NOMO-1 treated with DMSO at 0.1 percent for 48 hours (cell line): ENCODE results near the gene TMEM132D.

ENCODE experiments used
- DNase-seq: peaks from one replicate; lab custom pipeline; 2025; ENCODE audit not compliant: unreplicated experiment; lab: John Stamatoyannopoulos, UW

The TMEM132D gene

DNA sequence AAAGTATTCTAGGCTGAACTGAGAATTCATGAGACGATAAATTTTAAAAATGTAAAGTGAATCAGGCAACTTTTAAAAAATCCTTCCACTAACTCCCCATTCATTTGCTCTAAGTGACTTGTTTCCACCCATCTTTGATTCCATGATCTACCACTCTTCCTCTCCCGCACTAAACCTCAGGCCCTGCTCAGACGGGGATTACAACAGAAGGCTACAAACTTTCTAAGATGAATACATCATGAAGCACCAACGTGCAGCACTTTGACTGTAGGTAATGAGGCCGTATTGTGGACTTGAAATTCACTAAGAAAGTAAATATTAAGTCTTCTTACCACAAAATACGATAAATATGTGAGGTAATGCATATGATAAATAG lies 30.0 kb downstream of the TMEM132D start:
- no peak for DNase-seq

DNA sequence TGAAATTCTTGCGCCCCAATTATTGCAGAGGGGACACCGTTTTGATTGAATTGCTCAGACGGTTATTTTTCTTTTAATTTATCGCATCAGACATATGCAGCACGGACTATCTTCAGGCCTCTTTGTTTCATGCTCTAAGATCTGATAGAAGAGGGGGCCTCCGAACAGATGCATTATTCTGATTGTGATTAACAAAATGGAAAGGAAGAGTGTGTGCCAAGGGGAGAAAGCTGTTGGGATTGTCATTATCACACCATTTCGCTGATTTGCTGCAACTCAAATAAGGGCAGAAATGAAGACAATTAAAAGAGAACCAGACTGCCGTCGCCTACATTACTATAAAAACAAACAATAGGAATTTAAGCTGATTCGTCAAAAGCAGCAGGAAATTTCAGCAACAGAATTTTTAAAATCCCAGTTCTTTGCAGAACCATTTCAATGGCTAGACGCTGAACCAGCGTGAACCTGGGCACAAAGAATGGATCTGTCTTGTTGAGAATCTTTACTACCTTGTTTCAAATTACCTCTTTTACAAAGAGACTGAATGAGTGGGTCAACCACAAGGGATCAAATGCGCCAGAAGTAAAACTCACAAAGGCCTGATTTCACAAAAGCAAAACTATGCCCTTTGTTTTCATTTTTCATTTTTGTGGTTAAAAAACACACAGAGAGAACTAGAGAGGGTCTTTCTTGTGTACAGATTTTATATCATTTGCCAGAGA lies 30.6 kb downstream of the TMEM132D start:
- no peak for DNase-seq

DNA sequence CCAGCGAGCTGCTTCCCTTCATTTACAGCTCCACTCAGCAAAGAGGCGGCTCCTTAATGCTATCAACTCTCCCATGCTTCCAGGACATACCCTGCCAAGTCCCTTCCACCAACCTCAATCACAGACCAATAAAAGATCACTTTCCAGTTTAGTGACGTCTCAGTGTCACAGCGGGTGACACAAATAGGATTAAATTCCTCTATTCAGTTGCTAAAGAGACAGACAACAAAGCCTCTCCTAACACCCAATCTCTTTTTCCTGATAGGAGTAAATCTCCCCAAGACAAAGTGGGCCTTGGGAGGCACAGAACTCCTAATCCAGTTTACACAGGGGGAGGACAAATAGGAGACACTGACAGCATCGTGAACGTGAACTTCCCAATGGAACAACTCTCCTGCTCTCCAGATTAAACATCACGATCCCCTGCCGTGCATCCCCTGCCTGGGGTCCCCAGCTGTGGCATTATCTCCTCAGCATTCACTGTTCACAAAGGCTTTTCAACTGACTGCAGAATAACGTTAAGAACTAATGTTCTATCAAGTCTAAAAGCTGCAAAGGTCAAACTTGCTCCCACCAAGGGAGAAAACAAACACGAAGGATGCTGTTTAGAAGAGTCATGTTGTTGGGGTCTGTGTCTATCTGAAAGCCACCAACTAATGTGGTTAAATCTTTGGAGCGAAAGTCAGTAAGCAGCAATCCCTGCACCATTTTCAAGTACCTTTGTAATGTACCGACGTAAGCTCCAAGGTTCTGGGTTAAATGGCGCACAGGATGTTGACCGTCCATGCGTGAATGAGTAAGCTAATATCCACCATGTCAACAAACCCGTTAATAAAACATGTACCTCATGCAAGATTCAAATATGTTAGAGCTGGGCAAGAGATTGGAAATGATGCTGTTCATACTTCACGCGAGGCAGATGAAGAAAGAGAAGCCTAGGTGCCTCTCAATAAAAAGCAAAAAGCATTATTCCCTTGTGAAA lies 31.5 kb downstream of the TMEM132D start:
- no peak for DNase-seq

DNA sequence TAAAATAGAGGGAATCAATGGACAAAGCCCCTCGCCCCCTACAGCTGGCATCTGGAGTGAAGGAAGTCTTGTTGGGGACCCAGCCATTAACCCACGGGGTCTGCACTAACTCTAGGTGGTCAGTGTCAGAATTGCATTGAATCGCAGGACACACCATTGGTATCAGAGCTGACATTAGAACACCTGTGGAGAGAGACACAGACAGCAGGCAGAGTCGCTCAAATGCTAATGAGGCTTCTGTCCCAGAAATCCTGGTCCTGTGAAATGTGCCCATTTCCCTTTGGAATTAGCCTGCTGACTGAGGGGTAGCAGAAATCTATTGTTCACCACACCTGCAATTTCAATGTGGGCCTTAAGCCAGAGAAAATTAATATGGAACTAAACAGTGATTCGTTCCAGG lies 33.0 kb downstream of the TMEM132D start:
- DNase-seq, result no peak

DNA sequence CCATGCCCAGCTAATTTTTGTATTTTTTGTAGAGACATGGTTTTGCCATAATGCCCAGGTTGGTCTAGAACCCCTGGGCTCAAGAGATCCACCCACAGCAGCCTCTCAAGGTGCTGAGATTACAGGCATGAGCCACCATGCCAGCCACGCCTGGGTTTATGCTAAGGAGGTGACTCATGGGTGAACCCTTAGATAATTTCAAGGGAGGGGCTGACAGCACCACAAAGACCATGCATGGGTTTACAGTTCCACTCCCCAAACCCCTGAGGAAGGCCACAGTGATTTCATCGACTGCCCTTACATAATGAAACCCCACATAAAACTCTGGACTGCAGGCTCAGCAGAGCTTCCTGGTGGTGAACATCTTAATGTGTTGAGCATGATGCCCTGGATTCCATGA lies 33.7 kb downstream of the TMEM132D start:
- DNase-seq, result no peak

DNA sequence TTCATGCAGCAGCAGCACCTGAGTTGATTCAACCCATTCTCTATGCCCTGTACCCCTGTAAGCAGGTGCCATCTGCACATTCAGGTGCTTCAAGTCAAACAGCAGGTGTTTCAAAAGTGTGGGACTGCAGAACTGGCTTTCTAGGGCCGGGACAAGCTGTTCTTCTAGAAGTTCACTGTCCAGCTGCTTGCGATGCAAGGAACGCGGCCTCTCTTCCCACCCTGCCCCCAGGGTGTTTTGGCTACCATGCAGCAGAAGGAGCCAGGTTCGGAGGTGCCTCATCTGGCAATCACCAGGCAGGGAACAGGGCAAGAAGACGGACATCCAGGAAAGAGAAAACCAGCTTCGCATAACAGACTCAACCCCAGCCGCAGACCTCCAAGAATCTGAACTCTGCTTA lies 35.2 kb downstream of the TMEM132D start:
- DNase-seq, result no peak

DNA sequence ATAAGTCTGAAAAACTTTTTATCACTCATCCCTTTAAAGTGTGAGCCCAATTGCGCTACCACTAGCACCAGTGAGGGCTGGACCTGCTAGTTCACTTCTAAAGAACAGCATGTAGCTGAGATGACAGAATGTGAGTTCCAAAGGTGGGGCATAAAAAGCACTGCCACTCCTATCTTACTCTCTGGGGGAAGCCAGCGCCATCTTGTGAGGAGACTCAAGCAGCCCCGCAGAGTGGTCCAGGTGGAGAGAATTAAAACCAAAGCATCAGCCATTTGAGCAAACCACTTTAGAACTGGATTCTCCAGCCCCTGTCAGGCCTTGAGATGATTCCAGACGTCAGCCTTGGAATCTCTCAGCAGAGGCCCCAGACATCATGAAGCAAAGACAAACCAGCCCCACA lies 39.9 kb downstream of the TMEM132D start:
- no peak for DNase-seq

DNA sequence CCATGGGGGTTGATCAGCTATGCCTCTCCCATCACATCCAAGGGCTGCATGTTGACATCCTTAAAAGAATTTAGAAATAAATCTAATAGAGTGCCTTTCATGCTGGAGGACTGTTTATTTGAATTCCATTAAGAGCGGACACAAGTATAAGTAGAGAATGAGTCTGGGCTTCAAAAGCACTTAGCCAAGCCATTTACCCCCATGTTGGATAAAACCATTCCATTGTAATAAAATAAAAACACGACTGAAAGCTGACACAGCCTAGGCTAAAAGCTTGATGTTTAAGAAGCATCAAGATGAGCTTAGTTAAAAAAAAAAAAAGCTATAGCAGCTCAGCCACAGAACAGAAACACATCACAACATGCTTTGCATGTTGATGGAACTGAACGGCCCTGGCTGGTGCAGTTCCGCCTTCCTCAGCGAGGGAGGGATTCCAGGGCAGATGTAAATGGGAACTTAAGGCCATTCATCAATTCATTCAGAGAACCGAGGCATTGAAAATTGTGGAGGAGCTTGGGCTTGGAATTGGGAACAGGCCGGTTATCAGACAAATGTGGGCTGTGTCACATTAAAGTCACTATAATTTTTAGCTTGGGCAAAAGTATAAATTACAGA lies 41.2 kb downstream of the TMEM132D start:
- no peak for DNase-seq

DNA sequence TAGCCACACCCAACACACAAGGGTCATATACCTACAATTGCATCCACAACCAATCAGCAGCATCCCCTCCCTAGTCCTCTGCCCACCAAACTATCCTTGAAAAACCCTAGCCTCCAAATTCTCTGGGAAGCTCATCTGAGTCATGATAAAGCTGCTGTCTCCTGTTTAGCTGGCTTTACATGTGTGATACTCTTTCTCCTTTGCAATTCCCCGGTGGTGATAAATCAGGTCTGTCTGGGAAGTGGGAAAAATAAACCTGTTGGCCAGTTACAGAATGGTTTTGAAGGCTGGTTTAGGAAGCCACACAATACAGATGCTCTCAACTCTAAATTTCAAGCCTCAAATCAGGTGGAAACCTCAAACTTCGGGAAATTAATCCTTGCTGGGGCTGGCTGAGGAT lies 41.9 kb downstream of the TMEM132D start:
- no peak for DNase-seq

DNA sequence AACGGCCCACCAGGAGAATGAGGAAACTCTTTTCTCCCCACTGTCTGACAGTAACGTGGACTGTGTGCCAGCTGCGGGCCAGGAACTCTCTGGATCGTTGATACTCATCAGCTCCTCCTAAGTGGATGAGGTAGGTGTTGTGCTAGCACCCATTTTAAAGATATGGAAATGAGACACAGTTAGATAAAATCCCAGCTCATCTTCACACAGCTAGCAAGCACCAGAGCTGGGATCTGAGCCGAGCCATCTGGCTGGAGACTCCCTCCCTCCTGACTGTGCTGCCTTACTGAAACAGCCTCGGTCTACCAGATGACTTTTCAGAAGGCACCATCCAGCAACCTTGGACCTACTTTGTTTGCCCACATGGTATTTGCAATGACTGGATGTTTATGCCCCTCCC lies 49.2 kb downstream of the TMEM132D start:
- no peak for DNase-seq

DNA sequence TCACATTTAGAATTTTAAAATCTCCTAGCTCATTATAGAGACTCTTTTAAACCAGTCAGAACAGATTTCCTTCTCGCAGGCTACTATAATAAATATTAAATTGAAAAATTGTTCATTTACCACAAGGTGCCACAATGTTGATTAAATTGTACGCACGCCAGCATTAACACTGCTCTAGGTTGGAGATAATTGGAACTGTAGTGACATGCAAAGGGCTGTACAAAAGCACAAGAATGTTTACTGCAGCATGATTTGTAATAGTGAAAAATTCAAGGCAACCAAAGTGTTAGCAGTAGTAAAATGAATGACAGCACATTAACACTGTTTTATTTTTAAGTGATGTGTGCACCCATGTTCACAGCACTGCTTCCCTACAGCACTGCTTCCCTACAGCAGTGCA lies 52.5 kb downstream of the TMEM132D start:
- DNase-seq, result no peak

DNA sequence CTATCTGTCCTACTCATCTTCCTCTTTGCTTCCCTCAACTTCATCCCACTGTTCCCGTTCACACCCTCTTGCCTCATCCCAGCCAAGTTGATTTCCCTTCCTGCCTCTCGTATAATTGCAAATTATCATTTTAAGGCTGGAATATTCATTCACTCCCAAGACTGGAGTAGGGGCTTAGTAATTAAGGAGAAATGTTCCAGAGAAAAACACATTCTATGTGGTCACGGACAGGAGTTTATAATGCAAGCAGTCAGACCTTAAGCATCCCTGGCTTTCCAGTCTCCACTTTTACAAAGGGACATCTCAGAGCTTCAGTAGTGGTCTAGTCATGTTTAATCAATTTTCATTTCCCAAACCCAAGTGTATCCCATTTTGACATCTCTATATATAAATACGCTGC lies 54.9 kb downstream of the TMEM132D start:
- no peak for DNase-seq

DNA sequence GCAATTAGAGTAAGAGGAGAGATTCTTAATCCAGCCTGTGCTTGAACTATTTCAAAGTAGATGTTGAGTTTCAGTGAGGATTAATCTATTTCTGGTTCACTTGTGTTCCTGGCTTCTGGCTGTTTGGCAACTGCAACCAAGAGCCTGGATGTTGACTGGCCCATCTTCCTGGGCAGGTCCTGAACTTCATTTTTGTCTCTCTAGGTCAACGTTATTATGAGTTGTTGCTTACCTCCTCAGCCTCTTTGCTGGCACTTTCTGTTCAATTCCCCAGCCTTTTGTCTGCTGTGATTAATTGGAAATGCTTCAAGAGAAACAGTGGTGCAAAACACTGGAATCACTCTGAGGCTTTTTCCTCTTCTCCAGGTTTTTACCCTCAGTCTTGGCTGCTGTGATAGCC lies 56.8 kb downstream of the TMEM132D start:
- DNase-seq, result no peak

DNA sequence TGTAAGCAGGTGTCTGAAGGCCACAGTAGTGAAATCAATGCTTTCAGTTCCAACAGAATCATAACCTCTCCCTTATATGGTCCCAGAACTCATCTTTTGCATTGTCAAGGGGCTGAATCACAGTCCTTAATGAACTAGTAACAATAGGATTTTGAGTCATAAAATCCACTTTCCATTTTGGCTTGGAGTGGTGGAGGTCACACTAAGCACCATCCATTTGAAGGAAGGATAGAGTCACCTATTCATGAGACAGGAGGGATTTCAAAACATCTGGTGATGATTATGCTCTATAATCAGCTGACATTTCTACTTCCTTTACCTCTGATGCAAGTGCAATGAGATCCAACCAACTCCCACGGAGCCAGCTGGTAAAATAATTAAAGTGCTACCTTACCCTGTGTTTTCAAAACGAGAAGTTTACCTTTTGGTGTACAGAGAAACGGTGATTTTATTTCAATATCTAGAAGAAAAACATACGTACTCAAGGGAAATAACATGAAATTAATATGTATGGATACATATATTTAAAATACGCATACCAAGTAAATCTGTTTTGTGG lies 59.1 kb downstream of the TMEM132D start:
- DNase-seq, result no peak

DNA sequence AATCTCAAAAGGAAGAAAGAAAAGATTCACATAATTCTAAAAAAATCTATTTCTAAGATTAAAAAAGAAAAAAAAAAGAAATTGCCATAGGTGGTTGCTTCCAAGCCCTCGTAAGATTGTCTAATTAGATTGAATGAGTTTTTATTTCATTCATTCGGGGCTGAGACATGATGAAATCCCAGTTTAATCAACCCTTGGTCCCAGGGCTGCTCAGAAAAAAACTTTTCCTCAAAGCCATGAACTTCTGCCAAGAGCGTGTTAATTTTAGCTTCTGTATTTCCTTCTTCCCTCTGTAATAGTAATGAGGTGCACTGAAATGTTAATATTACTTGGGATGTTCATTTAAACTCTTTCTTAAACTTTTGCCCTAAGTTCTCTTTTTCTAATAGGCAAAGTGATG lies 62.6 kb downstream of the TMEM132D start:
- no peak for DNase-seq

DNA sequence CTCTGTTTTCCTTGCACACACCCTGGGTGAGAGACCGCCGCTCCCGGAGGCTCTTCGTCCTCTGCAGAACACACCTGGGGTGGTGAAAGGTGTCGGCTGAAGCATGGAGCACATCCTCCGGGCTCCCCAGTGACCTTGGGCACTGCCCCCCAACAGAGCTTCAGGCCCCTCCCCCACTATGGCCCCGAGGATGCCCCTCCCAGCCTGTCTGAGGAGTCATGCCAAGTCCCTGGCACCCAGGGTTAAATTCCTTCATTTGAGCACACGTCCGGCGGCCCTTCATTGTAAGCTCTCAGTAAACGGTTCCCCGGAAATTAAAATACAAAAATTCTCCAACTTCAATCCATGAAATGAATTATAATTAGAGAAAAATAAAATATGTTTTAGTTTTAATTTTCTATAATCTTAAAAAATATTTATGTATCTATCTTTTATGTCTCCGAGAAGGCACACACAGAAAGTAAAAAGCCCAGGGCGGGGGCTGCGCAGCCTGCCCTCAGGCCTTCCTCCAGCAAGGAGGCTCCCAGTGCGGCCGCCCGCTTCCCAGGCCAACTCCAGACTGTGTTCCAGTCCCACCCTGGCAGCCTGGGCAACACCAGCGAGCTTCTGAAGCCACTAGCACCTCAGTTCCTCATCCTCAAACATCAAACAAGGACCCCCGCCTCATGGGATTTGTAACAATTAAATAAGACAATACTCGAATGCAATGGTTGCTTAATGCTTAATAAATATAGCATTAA lies 63.5 kb downstream of the TMEM132D start:
- DNase-seq, result no peak

DNA sequence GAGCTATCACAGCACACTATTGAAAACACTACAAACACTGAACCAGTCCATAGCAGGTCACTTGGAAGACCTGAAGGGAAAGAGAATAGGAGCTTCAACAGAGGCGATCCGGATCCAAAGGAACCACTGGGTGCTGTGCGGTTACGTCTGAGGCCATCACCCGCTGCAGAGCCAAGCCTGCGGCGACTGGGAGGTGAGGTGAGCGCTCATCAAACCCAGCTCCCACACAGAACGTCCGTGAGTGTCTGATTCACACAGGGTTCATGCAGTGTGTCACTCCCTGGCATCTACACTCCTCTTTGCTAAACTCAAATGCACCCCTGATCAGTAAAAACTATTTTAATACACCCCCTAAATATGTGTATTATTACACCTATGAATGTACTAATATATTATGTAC lies 64.1 kb downstream of the TMEM132D start:
- no peak for DNase-seq

DNA sequence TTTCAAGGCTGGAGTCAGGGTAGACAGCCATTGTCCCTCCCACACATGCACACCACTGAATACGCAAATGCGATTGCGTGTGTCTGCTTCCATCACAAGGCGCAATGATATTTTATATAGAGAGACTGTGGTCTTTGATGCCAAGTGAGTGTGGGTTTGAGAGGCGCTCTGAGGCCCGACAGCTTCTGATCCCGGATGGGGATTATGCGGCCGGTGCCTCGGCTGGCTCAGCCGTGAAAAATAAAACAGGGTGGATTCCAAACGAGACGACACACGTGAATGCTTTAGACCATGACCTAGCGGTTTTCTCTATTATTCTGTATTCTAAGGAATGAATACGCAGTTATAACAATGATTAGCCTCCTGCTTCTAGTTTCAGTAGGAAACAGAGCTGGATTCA lies 72.5 kb downstream of the TMEM132D start:
- no peak for DNase-seq

DNA sequence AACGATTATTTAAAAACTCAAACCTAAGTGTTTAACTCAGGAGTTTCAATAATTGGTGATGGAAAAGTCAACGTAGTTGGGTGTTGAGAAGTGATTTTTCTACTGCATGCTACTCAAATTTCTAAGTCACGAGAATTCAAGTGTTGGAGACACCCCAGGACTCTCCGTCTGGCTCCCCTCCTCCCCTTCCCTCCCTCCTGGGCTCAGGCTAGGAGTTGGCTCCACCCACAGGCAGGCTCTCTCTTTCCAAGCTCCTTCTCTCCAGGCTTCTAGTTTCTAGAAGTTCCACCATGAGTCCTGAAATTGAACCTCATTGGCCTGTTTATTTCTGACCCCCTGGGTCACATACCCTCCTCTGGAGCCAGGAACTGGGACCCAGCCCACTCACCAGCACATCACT lies 73.0 kb downstream of the TMEM132D start:
- no peak for DNase-seq

DNA sequence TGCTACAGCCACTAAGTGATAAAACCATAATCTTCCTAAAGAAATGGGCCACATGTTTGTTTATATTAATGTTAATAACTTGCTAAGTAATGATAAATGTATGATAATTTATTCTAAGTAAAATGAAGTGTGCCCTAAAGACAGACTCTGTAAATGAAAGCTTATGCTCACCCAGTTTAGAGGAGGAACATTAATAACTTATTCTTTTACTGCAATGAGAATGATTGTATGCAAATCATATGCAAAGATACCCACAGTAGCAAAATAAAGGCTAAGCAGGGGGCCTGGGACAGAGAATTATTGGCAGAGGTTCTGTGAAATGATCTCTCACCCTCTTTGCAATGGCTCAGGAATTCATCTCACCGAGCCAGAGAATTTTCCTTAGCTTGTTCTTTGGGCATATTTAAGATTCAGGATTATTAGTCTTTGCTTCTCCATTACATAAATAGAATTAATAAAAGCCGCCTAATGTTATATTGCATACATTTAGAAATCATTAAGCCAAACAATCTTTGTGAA lies 75.9 kb downstream of the TMEM132D start:
- no peak for DNase-seq
